HuH-7.5 (cell line): ENCODE results near the gene PTPRN2.
"Not testable (repeated sequence)": the region's sequence is repeated elsewhere in the genome, so short reads cannot be mapped to it uniquely, and the experiment has no call there.

Experiments
- DNase-seq: peaks from one replicate; pipeline ENCODE4 v3.0.0; 2011; ENCODE audit warnings: low spot score

Gene PTPRN2

GRCh38 chr7:157497367-157497743 lies 1090.3 kb downstream of the PTPRN2 start:
- no peak for DNase-seq

- DNase-seq: no peak
These were observed 1091.0 kb downstream of the PTPRN2 start for GRCh38 chr7:157496416-157497275.

- no peak for DNase-seq
These were observed 1092.0 kb downstream of the PTPRN2 start for GRCh38 chr7:157495594-157495993.

- no peak for DNase-seq
These were observed 1092.5 kb downstream of the PTPRN2 start for GRCh38 chr7:157495177-157495553.

- DNase-seq: no peak
These were observed 1093.0 kb downstream of the PTPRN2 start for GRCh38 chr7:157494506-157495176.

- no peak for DNase-seq
These were observed 1093.8 kb downstream of the PTPRN2 start for GRCh38 chr7:157493776-157494175.

GRCh38 chr7:157493017-157493416 lies 1094.6 kb downstream of the PTPRN2 start:
- DNase-seq: no peak

- DNase-seq: no peak
These were observed 1097.1 kb downstream of the PTPRN2 start for GRCh38 chr7:157490465-157490912.

- not testable (repeated sequence) for DNase-seq
These were observed 1097.8 kb downstream of the PTPRN2 start for GRCh38 chr7:157489870-157490269.
